KG1 (cell line): ENCODE results near the gene POU6F2.
"Not testable (repeated sequence)": the region's sequence is repeated elsewhere in the genome, so short reads cannot be mapped to it uniquely, and the experiment has no call there.

Source experiments
- DNase-seq: peaks from one replicate; lab custom pipeline; 2025; lab: John Stamatoyannopoulos, UW

Gene POU6F2, protein sequence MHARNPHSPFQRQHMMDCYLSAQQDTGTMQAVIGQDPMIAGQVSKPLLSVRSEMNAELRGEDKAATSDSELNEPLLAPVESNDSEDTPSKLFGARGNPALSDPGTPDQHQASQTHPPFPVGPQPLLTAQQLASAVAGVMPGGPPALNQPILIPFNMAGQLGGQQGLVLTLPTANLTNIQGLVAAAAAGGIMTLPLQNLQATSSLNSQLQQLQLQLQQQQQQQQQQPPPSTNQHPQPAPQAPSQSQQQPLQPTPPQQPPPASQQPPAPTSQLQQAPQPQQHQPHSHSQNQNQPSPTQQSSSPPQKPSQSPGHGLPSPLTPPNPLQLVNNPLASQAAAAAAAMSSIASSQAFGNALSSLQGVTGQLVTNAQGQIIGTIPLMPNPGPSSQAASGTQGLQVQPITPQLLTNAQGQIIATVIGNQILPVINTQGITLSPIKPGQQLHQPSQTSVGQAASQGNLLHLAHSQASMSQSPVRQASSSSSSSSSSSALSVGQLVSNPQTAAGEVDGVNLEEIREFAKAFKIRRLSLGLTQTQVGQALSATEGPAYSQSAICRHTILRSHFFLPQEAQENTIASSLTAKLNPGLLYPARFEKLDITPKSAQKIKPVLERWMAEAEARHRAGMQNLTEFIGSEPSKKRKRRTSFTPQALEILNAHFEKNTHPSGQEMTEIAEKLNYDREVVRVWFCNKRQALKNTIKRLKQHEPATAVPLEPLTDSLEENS

DNA sequence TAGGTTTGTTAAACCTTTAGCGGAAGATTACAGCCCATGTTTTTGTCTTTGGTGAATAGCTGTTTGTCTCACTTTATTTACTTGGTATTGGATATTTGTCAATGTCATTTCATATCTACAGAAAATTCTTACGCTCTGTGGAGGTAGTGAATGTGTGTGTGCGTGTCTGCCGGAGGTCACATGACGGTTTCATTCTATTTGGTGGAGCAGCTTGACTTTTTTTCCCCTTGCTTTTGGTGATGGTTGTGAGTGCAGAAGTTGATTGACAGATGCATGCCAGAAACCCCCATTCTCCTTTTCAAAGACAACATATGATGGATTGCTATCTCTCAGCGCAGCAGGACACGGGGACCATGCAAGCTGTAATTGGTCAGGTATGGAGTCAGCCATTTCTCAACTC lies at the start of gene POU6F2:
Gene POU6F2 (plus strand): TSS at position 225 of the 400 bp plus-strand sequence. CDS start 45 bp downstream, at position 270.
- no peak for DNase-seq

DNA sequence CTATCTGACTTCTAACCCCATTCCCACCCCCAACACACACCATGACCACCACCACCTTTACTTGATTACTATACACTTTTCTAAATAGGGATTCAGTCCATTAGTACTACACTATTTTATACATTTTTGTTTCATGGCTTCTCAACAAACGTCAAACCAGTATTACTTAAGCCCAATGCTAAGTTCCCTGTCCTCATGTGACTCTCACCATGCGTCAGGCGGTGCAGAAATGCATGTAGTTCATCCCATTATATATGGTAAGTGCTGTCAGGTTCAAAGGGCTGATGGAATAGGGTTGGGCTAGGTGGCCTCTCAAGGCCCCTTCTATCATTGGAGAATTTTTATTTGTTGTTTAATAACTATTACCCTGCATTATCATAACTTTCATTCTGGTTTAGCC lies 49.2 kb upstream of the POU6F2 start:
- DNase-seq, result no peak

DNA sequence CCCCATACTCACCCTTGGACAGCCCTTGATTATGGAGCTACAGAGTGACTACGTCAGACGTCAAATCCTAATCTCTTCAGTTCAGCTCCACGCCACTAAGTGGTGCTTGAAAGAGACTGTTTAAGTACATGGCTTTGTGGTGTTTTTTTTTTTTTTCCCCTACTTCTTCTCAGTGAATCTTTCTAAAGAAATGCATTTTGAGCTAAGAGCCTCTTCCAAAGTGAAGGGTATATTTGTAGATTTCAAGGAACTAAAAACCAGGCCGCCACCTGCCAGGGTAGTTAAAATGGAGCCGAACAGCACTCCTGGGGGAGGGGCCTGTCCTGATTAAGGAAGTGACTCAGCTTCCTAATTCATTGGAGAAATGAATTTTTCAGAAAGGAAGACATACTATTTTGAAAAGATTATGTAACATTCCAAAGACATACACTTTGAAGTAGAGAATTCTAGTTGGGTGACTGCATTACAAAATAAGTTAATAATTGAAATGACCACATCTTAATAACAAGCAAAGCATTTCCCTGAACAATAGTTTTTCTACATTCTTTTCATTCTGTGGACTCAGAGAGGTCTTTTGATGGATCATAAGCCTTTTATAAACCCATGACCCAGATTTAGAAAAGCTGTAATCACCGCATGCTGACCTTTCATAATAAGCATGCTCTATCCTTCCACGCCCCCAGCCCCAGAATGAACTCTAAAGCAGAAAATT lies 48.1 kb upstream of the POU6F2 start:
- no peak for DNase-seq

DNA sequence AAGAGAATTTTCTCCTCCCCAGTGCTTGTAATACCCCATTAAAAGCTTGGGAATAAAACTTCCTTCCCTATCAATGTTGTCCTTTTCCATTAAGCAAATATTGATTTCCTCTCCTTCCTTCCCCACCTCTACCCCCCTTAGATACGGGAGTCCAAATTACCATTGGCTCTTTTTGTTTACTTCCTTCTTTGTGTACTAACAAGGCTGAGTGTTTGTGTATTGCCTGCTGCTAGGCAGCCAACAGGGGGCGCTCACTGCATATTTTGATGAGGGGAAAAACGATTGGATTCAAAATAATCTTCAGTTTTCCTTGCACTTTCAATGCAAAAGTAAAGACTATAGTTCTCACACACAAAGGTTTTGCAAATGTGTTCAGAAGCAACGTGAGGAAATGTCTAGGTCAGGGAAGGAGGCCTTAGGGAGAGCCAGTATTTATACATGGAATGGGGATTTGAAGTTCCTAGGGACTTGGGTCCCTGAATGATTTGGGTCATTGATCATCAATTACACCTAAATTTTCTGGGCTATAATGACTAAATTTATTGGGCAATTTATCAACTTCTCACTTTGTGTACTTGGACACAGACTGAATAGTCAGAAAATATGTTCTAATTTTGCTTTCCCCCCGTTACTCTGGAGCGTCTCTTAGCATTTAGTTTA lies 45.1 kb upstream of the POU6F2 start:
- DNase-seq, result peak; percentile 16

DNA sequence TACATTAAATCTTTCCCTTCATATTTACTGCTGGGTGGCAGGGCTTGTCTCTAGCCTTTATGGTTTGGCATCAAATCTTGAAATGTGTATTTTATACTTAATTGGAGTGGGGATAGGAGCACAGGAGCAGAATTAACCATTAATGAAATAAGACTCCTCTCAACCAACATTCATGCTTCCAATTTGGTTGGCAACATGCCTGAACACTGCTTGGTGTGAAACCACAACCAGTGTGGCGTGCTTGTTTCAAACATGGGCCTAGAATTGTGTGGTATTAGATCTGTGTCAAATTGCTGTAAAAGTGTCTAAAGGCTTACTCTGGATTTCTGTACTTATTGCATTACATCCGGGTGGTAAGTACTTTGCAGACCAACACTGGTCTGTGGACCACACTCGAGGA lies 43.7 kb upstream of the POU6F2 start:
- DNase-seq, result no peak

DNA sequence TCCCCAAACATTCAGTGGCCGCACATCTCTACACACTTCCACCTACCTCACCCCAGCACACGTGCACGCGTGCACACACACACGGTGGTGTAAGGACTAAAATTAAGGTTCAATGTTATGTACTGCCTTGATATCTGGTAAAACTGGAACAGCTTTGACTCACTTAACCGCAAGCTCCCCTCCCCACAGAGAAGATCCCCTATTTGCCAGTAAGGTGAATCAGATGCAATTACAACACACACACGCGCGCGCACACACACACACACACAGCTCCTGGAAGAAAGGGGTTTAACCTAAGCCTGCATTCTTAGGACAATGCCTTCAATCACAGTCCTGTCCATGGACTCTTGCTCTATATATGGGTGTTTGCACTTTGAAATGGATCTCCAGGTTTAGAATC lies 43.2 kb upstream of the POU6F2 start:
- DNase-seq, result no peak

DNA sequence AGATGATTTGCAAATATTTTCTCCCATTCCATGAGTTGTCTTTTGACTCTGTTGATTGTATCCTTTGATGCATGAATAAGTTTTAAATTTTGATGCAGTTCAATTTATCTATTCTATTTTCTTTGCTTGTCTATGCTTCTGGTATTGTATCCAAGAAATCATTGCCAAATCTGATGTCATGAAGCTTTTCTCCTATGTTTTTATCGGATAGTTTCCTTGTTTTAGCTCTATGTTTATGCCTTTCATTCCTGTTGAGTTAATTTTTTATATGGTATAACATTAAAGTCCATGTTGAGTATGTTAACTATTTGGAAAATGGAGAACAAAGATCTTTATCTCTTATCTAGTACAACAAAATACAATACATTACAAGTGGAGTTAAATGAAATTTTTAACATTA lies 41.1 kb upstream of the POU6F2 start:
- DNase-seq, result no peak

DNA sequence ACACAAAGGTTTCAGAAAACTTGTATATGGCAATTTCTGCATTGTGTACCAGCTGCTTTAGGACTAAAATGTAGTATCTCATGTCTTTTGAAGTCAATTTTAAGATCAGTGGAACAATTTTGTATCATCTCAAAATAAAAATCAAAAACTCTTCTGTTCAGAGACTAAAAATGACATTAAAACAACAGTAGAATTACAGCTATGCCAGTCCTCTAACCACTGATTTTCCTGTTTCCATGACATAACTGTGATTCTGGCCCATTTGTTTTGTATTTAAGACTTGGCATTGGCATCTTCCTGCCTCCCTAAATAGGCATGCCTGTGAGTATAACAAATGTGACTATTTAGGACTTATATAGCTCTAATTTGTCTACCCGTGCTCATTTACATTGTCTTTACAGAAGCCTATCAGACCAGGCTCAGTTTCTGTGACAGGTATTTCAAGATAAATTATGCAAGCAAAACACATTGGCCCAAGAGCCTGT lies 39.7 kb upstream of the POU6F2 start:
- DNase-seq, result no peak

DNA sequence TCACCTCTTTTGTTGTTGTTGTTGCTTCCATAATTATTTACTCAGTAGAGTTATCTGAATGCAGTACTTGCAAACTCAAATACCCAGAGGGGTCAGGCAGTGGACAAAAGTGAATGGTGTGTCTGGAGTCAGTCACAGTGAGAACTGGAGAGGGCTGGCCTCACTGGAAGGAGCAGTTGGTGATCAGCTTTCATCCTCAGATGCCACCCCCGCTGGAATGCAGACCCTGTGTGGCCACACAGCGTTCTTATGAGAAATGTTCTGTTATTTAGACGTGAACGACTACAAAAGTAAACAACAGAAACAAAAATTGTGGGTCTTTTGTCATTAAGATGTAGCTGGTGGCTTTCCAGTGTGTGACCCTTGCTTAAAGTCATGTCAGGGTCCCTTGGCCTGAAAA lies 39.1 kb upstream of the POU6F2 start:
- no peak for DNase-seq

DNA sequence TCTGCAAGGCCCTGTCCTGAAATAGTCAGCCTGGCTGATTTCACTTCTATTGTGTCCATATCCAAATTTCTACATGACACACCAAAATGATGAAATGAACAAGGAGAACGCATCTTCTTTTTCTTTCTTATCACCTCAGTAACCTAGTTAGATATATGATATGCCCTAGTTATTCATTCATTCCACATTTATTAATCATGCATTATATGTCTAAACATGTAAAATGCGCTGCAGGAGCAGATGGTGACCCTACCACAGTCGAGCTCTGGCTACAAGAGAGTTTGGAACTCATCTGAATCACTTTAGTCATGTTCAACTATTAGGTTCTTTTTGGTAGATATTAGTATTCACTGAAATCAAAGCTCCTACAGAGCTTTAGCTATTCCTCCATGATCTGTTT lies 36.9 kb upstream of the POU6F2 start:
- DNase-seq, result no peak

DNA sequence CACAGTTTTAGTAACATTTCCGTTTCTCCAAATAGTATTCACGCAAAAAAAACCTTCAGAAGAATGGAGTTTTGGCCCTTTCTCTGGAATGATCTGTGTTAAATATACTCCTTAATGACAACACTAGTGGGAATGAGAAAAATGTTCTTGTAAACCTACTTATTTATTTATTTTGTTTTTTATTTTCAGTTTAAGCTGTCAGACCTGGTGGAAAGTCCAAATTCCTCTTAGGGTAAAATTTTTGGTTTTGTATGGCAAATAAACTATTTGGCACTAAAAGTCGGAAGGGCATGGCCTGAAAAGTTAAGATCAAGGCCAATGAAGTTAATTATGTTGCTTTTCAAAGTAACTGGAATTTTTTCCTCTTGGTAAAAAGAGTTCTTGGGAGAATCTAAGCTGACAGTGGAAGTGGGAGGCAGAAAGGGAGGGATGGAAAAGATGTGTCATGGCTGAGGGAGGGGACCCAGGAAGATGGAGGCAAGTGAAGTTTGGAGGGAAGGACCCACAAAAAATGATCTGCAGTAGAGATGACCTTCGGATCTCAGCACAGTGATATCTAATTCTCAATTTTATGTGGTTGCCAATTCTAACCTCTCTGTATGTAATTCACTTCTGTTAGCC lies 35.2 kb upstream of the POU6F2 start:
- DNase-seq, result no peak

DNA sequence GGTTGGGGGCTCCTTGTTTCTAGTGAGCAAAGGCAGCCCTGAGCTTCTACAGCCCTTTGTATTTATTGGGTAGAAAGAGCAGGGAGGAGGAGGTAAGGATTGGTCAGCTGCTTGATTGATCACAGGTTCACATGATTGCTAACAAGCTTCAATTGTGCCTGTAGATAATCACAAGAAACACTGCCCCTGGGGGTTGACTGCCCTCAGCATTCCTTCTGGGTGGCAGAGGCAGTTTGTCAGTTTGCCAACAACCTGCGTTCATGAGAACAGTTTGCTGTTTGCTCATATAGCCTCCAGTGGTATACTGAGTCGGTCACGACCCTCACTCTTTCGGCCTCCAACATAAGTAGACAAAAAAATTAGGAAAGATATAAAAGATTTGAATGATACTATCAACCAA lies 30.2 kb upstream of the POU6F2 start:
- not testable (repeated sequence) for DNase-seq

DNA sequence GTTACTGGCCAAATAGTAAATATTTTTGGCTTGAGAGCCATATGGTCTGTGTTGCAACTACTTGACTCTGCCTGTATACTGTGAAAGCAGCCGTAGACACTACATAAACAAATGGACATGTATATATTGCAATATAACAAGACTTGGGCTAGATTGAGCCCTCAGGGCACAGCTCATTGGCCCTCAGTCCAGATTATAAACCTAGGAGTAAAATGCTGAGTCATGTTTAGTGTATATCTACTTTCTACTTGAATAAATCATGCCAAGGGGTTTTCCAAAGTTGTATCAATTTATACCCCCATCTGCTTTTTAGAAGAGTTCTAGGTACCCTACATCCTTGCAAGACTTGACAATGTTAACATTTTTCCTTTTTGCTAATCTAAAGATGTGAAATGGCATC lies 27.4 kb upstream of the POU6F2 start:
- no peak for DNase-seq

DNA sequence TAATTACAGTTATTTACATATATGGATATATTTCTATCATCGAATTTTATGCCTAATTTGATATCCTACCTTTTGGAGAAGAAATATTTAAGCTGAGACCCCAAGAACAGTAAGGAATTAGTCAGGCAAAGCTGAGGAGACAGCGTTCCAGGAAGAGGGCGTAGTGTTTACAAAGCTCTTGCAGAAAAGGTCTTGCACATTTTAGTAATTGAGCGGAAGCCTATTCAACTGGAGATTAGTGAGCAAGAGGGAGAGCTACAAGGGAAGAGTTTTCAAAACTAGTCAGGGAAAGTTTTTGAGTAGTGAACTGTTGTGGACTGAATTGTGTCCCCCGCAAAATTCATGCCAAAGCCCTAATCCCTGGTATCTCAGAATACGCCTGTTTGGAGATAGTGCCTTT lies 26.5 kb upstream of the POU6F2 start:
- no peak for DNase-seq

DNA sequence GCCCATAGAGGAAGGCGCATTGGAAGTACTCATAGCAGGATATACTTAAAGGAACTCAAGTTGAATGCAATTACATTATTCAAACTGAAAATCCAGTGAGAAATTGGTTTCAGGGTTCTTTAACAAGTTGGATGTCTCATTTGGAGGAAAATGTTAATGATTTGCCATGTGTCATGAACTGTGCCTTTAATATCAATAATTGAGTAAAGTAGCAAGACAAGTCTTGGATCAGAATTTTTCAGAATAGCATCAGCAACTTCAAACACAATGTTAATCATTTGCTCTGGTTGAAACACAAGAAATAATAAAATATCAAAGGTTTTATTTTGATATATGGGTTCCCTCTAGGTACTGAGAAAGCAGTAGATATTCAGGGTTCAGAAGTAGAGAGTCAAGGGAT lies 24.5 kb upstream of the POU6F2 start:
- DNase-seq, result no peak

DNA sequence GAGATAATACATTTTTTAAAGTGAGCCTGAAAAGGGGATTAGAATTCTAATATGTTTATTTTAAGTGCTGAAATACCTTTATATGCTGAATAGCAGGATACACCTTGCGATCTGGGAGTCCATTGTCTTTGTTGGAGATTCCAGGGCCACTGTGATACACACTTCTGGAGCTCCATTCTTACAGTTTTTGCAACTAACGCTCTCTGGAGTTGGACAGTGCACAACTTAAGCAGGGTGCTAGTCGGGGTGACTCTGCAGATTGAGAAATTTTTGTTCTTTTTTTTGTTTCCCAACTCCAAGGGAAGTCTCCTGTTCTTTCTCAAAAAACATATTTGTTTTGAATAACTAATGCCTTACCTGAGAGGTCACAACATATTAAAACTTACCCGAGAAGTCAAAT lies 23.7 kb upstream of the POU6F2 start:
- DNase-seq, result no peak

DNA sequence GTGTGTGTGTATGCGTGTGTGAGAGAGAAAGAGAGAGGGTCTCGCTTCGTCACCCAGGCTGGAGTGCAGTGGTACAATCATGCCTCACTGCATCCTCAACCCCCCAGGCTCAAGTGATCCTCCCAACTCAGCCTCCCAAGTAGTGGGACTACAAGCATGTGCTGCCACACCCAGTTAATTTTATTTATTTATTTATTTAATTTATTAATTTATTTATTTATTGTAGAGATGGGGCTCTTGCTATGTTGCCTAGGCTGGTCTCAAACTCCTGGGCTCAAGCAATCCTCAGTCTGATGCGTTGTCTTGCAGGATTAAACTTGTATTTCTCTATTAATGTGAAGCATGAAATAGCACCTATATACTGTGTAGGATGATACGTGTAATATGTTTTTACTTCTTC lies 21.8 kb upstream of the POU6F2 start:
- no peak for DNase-seq

DNA sequence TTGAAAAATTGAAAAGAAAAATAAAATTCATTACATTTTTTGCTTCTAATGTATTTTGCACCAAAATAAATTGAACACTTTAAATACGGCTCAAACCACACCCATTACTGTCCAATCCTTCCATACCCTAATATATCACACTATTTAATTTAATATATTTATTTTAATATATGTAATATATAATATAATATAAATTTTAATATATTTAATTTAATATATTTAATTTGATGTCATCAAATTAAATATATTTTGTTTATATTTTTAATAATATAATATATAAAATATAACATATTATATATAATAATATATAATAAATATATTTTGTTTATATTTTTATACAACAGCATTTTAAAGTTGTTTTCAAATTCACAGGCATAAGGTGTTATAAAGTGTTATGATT lies 15.7 kb upstream of the POU6F2 start:
- no peak for DNase-seq

DNA sequence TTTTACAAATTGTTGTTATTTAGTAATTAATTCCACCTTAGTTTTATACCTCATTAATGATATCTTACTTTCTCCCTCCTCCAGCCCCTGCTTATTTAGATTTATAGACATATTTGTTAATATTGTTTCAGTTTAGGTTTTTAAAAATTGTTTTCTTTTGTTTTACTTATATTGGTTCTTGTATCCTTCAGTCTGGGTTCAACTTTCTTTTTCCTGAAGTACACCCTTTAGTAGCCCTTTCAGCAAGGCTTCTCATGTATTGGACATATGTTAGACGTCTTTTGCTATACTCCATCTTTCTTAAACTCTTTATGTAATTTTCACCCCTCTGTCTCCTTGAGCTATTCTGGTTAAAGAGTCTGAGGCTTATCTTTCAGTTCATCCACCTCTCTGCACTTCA lies 12.8 kb upstream of the POU6F2 start:
- DNase-seq, result no peak

DNA sequence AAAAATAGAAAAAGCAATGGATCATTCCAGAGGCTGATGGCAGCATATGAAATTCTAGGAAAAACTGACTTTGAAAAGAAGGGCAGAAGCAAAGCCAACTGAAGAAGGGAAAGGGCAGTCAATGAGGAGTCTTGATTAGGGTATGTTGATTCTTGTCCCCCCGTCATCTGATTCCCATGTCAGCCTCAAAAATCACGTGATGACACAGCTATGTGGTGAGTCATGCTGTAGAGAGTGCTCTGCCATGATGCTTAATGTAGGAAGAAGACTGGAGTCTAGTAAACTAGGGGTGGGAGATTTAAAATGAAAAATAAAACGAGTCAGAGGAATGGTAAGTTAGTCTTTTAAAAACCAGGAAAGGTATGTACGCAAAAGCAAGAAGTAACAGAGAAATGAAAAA lies 3.9 kb upstream of the POU6F2 start:
- no peak for DNase-seq

DNA sequence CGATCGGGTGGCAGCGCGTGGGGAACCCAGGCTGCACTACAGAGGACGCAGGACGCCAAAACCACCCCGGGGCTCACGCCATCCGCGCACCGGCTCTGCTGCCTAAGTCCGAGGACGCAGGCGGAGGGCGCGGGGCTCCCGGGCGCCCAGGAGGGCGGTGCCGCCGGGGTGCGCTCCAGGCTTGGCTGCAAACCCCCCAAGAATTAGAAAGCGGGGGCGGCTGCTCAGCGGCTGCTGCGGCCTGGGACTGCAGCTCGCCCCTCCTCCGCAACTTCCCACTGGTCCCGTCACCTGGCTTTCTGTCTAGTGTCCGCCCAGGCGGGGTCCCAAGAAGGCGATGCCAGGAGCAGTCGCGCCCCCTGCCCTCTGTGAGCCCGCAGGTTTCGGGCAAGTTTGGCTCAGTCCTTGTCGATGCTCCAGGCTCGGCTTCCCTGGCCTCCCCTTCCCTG lies 1.7 kb upstream of the POU6F2 start:
- no peak for DNase-seq

DNA sequence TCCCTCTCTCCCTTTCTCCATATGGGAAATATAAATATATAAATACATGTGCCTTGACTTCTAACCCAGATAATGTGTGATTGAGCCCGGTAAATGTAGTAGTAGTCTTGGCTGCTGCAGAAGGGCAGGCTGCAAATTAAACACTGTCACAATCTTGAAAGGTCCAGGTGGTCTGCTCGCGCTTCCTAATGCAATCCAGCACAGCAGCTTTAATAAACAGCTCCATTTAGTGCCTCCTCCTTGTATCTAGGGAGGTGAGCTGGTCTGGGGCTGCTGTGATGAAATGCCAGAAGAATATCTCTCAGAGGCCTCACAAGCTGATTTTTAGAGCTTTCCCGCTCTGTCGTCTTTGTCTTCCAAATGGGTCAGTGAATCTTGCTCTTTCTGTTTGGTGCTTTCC lies 782 bp downstream of the POU6F2 start:
- DNase-seq, result no peak
